IMR-90 (cell line): ENCODE data around the gene ELF5. TPM values are rescaled to one million over a fixed set of nuclear protein-coding genes. Genes with fewer than 3 reads are reported as not detected.

Experiments used
- ATAC-seq: fragments of 200-7000 bp; cut with Tn5 transposase; 2 replicates; pipeline ENCODE4 v1.9.1; 2020; ENCODE audit warnings: low read depth, mild to moderate bottlenecking, moderate library complexity
- BruUV-seq: library from RNA; stranded (reverse); fragments of 400-500 nt; replicated peaks from 2 replicates; lab custom pipeline; 2021; lab: Mats Ljungman, UMichigan
- CTCF ChIA-PET: fragments of 300-600 bp; formaldehyde crosslinking; extraction: SDS; loops from one replicate; lab custom pipeline; 2021; ENCODE audit warnings: antibody characterized with exemption; lab: Yijun Ruan, JAX
- POLR2A ChIA-PET: fragments of 300-600 bp; sonication (Branson Sonifier 250); formaldehyde crosslinking; loops from one replicate; lab custom pipeline; 2022; ENCODE audit warnings: antibody characterized with exemption; ENCODE audit not compliant: unreplicated experiment; lab: Charles Lee
- DNase-seq: peaks from one replicate; pipeline ENCODE4 v3.0.0; 2013
- H2AFZ ChIP-seq: replicated peaks from 2 replicates; pipeline ENCODE3; 2013; ENCODE audit warnings: low read length, mild to moderate bottlenecking; ENCODE audit not compliant: poor library complexity
- H2AK5ac ChIP-seq: 2 replicates; pipeline ENCODE4 v1.6.1; 2013; ENCODE audit warnings: low read depth, low read length, inconsistent platforms
- H2AK9ac ChIP-seq: replicated peaks from 2 replicates; pipeline ENCODE3; 2013; ENCODE audit warnings: mild to moderate bottlenecking, low read depth, low read length, moderate library complexity; ENCODE audit not compliant: poor library complexity
- H2BK120ac ChIP-seq: 2 replicates; pipeline ENCODE4 v1.6.1; 2013; ENCODE audit warnings: low read depth, low read length, inconsistent platforms
- H2BK15ac ChIP-seq: 3 replicates; pipeline ENCODE4 v1.6.1; 2013; ENCODE audit warnings: low read depth, low read length, inconsistent platforms
- H2BK20ac ChIP-seq: 2 replicates; pipeline ENCODE4 v1.6.1; 2013; ENCODE audit warnings: low read depth, mild to moderate bottlenecking, inconsistent platforms, low read length, moderate library complexity
- H2BK5ac ChIP-seq: 2 replicates; pipeline ENCODE4 v1.6.1; 2013; ENCODE audit warnings: mild to moderate bottlenecking, low read depth, low read length, inconsistent platforms; ENCODE audit not compliant: poor library complexity, severe bottlenecking
- H3K14ac ChIP-seq: replicated peaks from 2 replicates; pipeline ENCODE4 v1.6.1; 2013; ENCODE audit warnings: low read depth, low read length, inconsistent platforms
- H3K18ac ChIP-seq: 2 replicates; pipeline ENCODE4 v1.6.1; 2013; ENCODE audit warnings: low read depth, low read length, control low read depth
- H3K23ac ChIP-seq: 2 replicates; pipeline ENCODE4 v1.6.1; 2013; ENCODE audit warnings: low read depth, low read length, inconsistent platforms
- H3K27ac ChIP-seq: 2 replicates; pipeline ENCODE4 v1.5.1; 2013; ENCODE audit warnings: mild to moderate bottlenecking, control low read depth, low read length; ENCODE audit not compliant: insufficient read depth
- H3K27me3 ChIP-seq: 2 replicates; pipeline ENCODE4 v1.6.1; 2013; ENCODE audit warnings: low read length; ENCODE audit not compliant: control insufficient read depth, insufficient read depth
- H3K36me3 ChIP-seq: 2 replicates; pipeline ENCODE4 v1.6.1; 2013; ENCODE audit warnings: low read length, mixed read lengths; ENCODE audit not compliant: control insufficient read depth, insufficient read depth
- H3K4ac ChIP-seq: 2 replicates; pipeline ENCODE4 v1.6.1; 2013; ENCODE audit warnings: low read depth, low read length, inconsistent platforms
- H3K4me1 ChIP-seq: 2 replicates; pipeline ENCODE4 v1.6.1; 2013; ENCODE audit warnings: low read length, mixed read lengths; ENCODE audit not compliant: control insufficient read depth, insufficient read depth
- H3K4me2 ChIP-seq: 2 replicates; pipeline ENCODE4 v1.6.1; 2013; ENCODE audit warnings: low read depth, mild to moderate bottlenecking, control low read depth, low read length, moderate library complexity
- H3K4me3 ChIP-seq: 2 replicates; pipeline ENCODE4 v1.5.1; 2013; ENCODE audit warnings: low read depth, mild to moderate bottlenecking, control low read depth, low read length, moderate library complexity; ENCODE audit not compliant: insufficient read depth
- H3K56ac ChIP-seq: 2 replicates; pipeline ENCODE4 v1.6.1; 2013; ENCODE audit warnings: low read length, inconsistent platforms; ENCODE audit not compliant: insufficient read depth; ENCODE audit errors: extremely low read depth
- H3K79me1 ChIP-seq, 2 experiments: 2 replicates each; pipeline ENCODE4 v1.6.1; 2013; ENCODE audit warnings: low read length in 2 of 2, inconsistent platforms in 1 of 2, low read depth in 1 of 2
- H3K9ac ChIP-seq: 2 replicates; pipeline ENCODE4 v1.6.1; 2013; ENCODE audit warnings: low read depth, low read length, control low read depth
- H3K9me1 ChIP-seq: 2 replicates; pipeline ENCODE4 v1.6.1; 2013; ENCODE audit warnings: low read length, inconsistent platforms; ENCODE audit not compliant: insufficient read depth
- H3K9me3 ChIP-seq: 2 replicates; pipeline ENCODE4 v1.6.1; 2013; ENCODE audit warnings: low read length; ENCODE audit not compliant: control insufficient read depth, insufficient read depth
- H4K20me1 ChIP-seq: 2 replicates; pipeline ENCODE4 v1.6.1; 2013; ENCODE audit warnings: low read length, inconsistent platforms; ENCODE audit not compliant: insufficient read depth
- H4K5ac ChIP-seq: 2 replicates; pipeline ENCODE4 v1.6.1; 2013; ENCODE audit warnings: mild to moderate bottlenecking, low read depth, low read length, control low read depth
- H4K8ac ChIP-seq, 2 experiments: 2 replicates each; pipeline ENCODE4 v1.6.1; 2013; ENCODE audit warnings: low read depth in 2 of 2, low read length in 2 of 2, control low read depth in 1 of 2, inconsistent platforms in 1 of 2
- H4K91ac ChIP-seq: 2 replicates; pipeline ENCODE4 v1.6.1; 2013; ENCODE audit warnings: low read depth, low read length, inconsistent platforms; ENCODE audit not compliant: insufficient read depth
- CEBPB ChIP-seq: IDR thresholded peaks from 2 replicates; pipeline ENCODE4 v1.6.1; 2012; ENCODE audit warnings: low read depth, low read length, improper control_type of control experiment
- MAFK ChIP-seq: IDR thresholded peaks from 2 replicates; pipeline ENCODE4 v1.6.1; 2012; ENCODE audit warnings: low read depth, low read length, improper control_type of control experiment
- WGBS, 2 experiments: methylation state at CpG; one replicate each; pipeline versions ENCODE4 v1.1.5 to v1.1.7; 2013; ENCODE audit warnings: missing lambda C conversion rate in 2 of 2; ENCODE audit not compliant: insufficient read length in 1 of 2; ENCODE audit errors: extremely low coverage in 2 of 2; 5-methylcytosine and 5-hydroxymethylcytosine counted together
- dilution Hi-C: fragments of 300-500 bp; cut with HindIII; formaldehyde crosslinking; loops from one replicate; pipeline ENCODE4 v1.14.3; 2018; ENCODE audit warnings: low sequenced_read_pairs; ENCODE audit not compliant: unreplicated experiment
- in situ Hi-C: fragments of 300-500 bp; cut with MboI; formaldehyde crosslinking; loops from 3 replicates; pipeline ENCODE4 v1.14.3; 2019; ENCODE audit warnings: low sequenced_read_pairs, inconsistent platforms, mixed read lengths
- intact Hi-C: fragments of 100-400 bp; cut with micrococcal nuclease; formaldehyde crosslinking; loops from 2 replicates; pipeline ENCODE4 v1.10.0; 2022
- polyA plus RNA-seq, 3 experiments: library from polyadenylated mRNA; depleted of rRNA; stranded (reverse); fragments of >200 nt; gene quantifications; 2 replicates each; pipeline ENCODE4 v1.2.3, GENCODE V29; 2012; ENCODE audit warnings: low replicate concordance in 1 of 3
- total RNA-seq: library from RNA; depleted of rRNA; stranded (reverse); fragments of >200 nt; gene quantifications from 2 replicates; pipeline ENCODE4 v1.2.3, GENCODE V29; 2012

ELF5 gene
- total and polyA plus RNA-seq, 2 of the 4 experiments (the other 2 are of a cell fraction): not detected

DNA sequence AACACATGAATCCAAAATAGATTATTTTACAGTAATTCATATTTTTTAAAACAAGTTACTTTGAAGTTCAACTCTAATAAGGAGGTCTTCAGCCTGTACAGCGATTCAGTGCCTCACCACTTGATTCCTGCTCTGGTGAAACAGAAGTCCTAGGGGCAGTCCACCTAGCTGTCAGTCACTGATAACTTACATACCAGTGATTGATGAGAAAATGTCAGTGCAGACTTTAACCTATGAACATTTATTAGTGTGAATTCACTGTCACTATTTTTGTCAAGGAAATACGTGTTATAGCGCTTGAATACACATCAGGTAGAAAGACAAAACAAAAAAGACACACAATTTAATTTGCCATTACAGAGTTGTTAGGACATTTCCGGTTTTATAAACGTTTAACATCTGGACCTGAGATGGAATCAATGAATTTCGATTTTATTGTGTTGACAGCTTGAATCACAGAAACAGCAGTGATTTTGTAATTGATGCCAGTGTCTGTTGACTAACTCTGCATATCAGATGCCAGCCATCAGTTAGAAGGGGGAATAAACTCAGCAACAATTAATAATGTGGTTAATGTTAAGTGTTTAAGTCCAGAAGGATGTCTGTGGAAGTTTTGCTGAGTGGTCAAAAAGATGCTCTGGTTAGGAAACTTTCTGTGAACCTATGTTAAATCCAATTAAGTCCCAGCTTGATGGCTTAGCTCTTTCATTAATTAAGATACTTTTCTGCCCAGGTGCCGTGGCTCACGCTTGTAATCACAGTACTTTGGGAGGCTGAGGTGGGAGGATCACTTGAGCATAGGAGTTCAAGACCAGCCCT, 34.5 kb downstream of the ELF5 start:
- no peak overlapping the region for H3K4me3 ChIP-seq
- no peaks in the 10 kb centered on the region for H4K20me1 ChIP-seq
- H4K91ac ChIP-seq: no peak overlapping the region
- no peak for TF ChIP-seq CEBPB
- peak; percentile 74 for TF ChIP-seq MAFK
- H3K27ac ChIP-seq: no peak overlapping the region
- no TSS peak for BruUV-seq
- in situ Hi-C loops: no loop called here
- no peaks in the 10 kb centered on the region for H3K36me3 ChIP-seq
- dilution Hi-C loops: no loop called here
- no peak for ATAC-seq
- no peak overlapping the region for H2AK9ac ChIP-seq
- no peak overlapping the region for H2BK15ac ChIP-seq
- no peak overlapping the region for H2BK120ac ChIP-seq
- H3K4ac ChIP-seq: no peak overlapping the region
- no peak overlapping the region for H3K56ac ChIP-seq
- 29% methylated on average over 1 of the region's 8 CpGs; no CpG with 5 or more reads in 1 of the 2 experiments for WGBS, 2 experiments
- no peak overlapping the region for H3K14ac ChIP-seq
- H3K4me1 ChIP-seq: peaks cover 3% of the 10 kb centered on the region; the same call in 1 of the 2 replicates
- no peak overlapping the region for H2AFZ ChIP-seq
- H3K23ac ChIP-seq: no peak overlapping the region
- H4K8ac ChIP-seq: no peak overlapping the region
- CTCF ChIA-PET: no interaction called here
- no peaks in the 10 kb centered on the region for H3K79me1 ChIP-seq
- no peak overlapping the region for H3K9ac ChIP-seq
- H3K9me3 ChIP-seq: no peaks in the 10 kb centered on the region
- DNase-seq: no peak
- H3K27me3 ChIP-seq: peaks cover 17% of the 10 kb centered on the region
- H2AK5ac ChIP-seq: no peak overlapping the region
- intact Hi-C loops: no loop called here
- no peak overlapping the region for H3K18ac ChIP-seq
- H2BK20ac ChIP-seq: no peak overlapping the region
- POLR2A ChIA-PET: no interaction called here
- H3K4me2 ChIP-seq: no peak overlapping the region
- no peak overlapping the region for H2BK5ac ChIP-seq
- H4K5ac ChIP-seq: no peak overlapping the region
- H3K9me1 ChIP-seq: no peaks in the 10 kb centered on the region; the same call in 1 of the 2 replicates
